ENCODE results near the gene AQP7.

The AQP7 gene

GRCh38 chr9:33416996-33417395 lies 14.6 kb upstream of the AQP7 start:
- Histone ChIP-seq H3K27me3 (ENCODE audit: insufficient read depth, low read length, poor library complexity) (no peaks in the 10 kb centered on the region), H4K20me1 (ENCODE audit: insufficient read depth, low read length) (no peaks in the 10 kb centered on the region), H2AFZ (ENCODE audit: low read depth, low read length) (no peak overlapping the region), H3K4me3 (ENCODE audit: low read depth in 1 of 2, low read length in 2 of 2) (no peak overlapping the region), H3K4me1 (ENCODE audit: insufficient read depth, low read length) (peaks cover 22% of the 10 kb centered on the region), H3K27ac (ENCODE audit: low read length) (no peak overlapping the region), H3K36me3 (ENCODE audit: insufficient read depth, low read length) (no peaks in the 10 kb centered on the region), H3K9ac (ENCODE audit: low read depth, low read length) (no peak overlapping the region), H3K4me2 (ENCODE audit: insufficient read depth, low read length) (no peak overlapping the region), H3K79me2 (ENCODE audit: insufficient read depth, low read length) (no peaks in the 10 kb centered on the region), H3K9me3 (ENCODE audit: insufficient read depth, low read length, severe bottlenecking) (no peaks in the 10 kb centered on the region)
- no peak for TF ChIP-seq EZH2 (IDR thresholded peaks at IDR 0.05; ENCODE audit: borderline replicate concordance, low read depth, low read length, severe bottlenecking)
- no peak for TF ChIP-seq CTCF (IDR thresholded peaks at IDR 0.05; ENCODE audit: borderline replicate concordance, extremely low read depth, low read length, poor library complexity, severe bottlenecking)
- no peak for DNase-seq
- no peak for ATAC-seq (ENCODE audit: insufficient read depth, low read depth)

- H3K27me3 ChIP-seq (ENCODE audit: insufficient read depth, low read length, poor library complexity) = no peaks in the 10 kb centered on the region
- peak; percentile 93 for ATAC-seq (ENCODE audit: insufficient read depth, low read depth)
- peak overlapping the region; percentile 61 for H3K4me2 ChIP-seq (ENCODE audit: insufficient read depth, low read length)
- peak overlapping the region; percentile 90 for H2AFZ ChIP-seq (ENCODE audit: low read depth, low read length)
- H3K27ac ChIP-seq (ENCODE audit: low read length) = peak overlapping the region; percentile 66
- H3K9ac ChIP-seq (ENCODE audit: low read depth, low read length) = peak overlapping the region; percentile 48
- H4K20me1 ChIP-seq (ENCODE audit: insufficient read depth, low read length) = no peaks in the 10 kb centered on the region
- H3K79me2 ChIP-seq (ENCODE audit: insufficient read depth, low read length) = no peaks in the 10 kb centered on the region
- H3K36me3 ChIP-seq (ENCODE audit: insufficient read depth, low read length) = no peaks in the 10 kb centered on the region
- DNase-seq = peak; percentile 92
- no peaks in the 10 kb centered on the region for H3K9me3 ChIP-seq (ENCODE audit: insufficient read depth, low read length, severe bottlenecking)
- H3K4me3 ChIP-seq (ENCODE audit: low read depth in 1 of 2, low read length in 2 of 2) = peak overlapping the region in 1 of 2 experiments; percentile 33; a peak in 2 of 4 replicates
- peaks cover 22% of the 10 kb centered on the region for H3K4me1 ChIP-seq (ENCODE audit: insufficient read depth, low read length)
- TF ChIP-seq EZH2 (IDR thresholded peaks at IDR 0.05; ENCODE audit: borderline replicate concordance, low read depth, low read length, severe bottlenecking) = no peak
- TF ChIP-seq CTCF (IDR thresholded peaks at IDR 0.05; ENCODE audit: borderline replicate concordance, extremely low read depth, low read length, poor library complexity, severe bottlenecking) = peak; percentile 95
Observed at GRCh38 chr9:33415501-33416038, 13.2 kb upstream of the AQP7 start.

GRCh38 chr9:33414889-33415500 lies 12.6 kb upstream of the AQP7 start:
- Histone ChIP-seq H3K4me1 (ENCODE audit: insufficient read depth, low read length) (peaks cover 22% of the 10 kb centered on the region), H3K79me2 (ENCODE audit: insufficient read depth, low read length) (no peaks in the 10 kb centered on the region), H3K27me3 (ENCODE audit: insufficient read depth, low read length, poor library complexity) (no peaks in the 10 kb centered on the region), H3K9ac (ENCODE audit: low read depth, low read length) (no peak overlapping the region), H3K4me2 (ENCODE audit: insufficient read depth, low read length) (peak overlapping the region; percentile 61; the same call in 1 of the 2 replicates), H4K20me1 (ENCODE audit: insufficient read depth, low read length) (no peaks in the 10 kb centered on the region), H3K36me3 (ENCODE audit: insufficient read depth, low read length) (no peaks in the 10 kb centered on the region), H3K4me3 (ENCODE audit: low read depth in 1 of 2, low read length in 2 of 2) (no peak overlapping the region; a peak in 1 of 4 replicates), H2AFZ (ENCODE audit: low read depth, low read length) (0 out of 2 replicates have a peak overlapping the region, but pooled peaks have one; percentile 90), H3K27ac (ENCODE audit: low read length) (no peak overlapping the region), H3K9me3 (ENCODE audit: insufficient read depth, low read length, severe bottlenecking) (no peaks in the 10 kb centered on the region)
- DNase-seq (no peak), ATAC-seq (ENCODE audit: insufficient read depth, low read depth) (no peak)
- TF ChIP-seq EZH2 (IDR thresholded peaks at IDR 0.05; ENCODE audit: borderline replicate concordance, low read depth, low read length, severe bottlenecking) (no peak), CTCF (IDR thresholded peaks at IDR 0.05; ENCODE audit: borderline replicate concordance, extremely low read depth, low read length, poor library complexity, severe bottlenecking) (no peak)
